NCI-H2196 treated with DMSO at 0.1 percent for 48 hours (cell line): ENCODE data around the gene DLK1.

Experiments
- DNase-seq: peaks from one replicate; lab custom pipeline; 2025; ENCODE audit not compliant: unreplicated experiment; lab: John Stamatoyannopoulos, UW

DLK1 gene

DNA sequence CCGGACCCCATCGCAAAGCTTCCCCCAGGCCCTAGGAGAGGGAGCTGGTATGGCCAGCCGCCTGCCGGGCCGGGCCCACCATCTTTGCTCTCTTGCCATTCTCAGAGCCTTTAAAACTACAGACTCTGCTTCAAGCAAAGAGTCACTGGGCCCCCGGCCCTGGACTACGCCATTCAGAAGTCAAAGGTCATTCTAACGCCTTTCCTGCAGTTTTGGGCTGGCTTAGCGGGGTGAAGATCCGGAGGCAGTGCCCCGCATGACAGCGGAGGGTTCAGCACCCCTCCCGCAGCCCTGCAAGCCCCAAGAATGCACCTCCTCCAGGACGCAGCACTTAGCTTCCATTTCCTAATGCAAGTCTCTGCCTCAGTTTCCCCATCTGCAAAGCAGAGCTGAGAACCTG lies 61.0 kb downstream of the DLK1 start:
- DNase-seq, result no peak
